Parathyroid adenoma (tissue), 2 donors: ENCODE results near the gene HLF.
"Not testable (repeated sequence)": the region's sequence is repeated elsewhere in the genome, so short reads cannot be mapped to it uniquely, and the experiment has no call there.

Experiments
- H2AFZ ChIP-seq: fragments of 300-600 bp; sonication (generic); one replicate; pipeline ENCODE4 v1.7.0; 2017; ENCODE audit warnings: antibody characterized with exemption, mild to moderate bottlenecking
- H3K27ac ChIP-seq: fragments of 300-600 bp; sonication (generic); one replicate; pipeline ENCODE4 v1.7.0; 2017
- H3K27me3 ChIP-seq: fragments of 300-600 bp; sonication (generic); one replicate; pipeline ENCODE4 v1.7.0; 2017; ENCODE audit warnings: low read length; ENCODE audit not compliant: control insufficient read depth, insufficient read depth
- H3K36me3 ChIP-seq: fragments of 300-600 bp; sonication (generic); one replicate; pipeline ENCODE4 v1.7.0; 2017; ENCODE audit warnings: low read length; ENCODE audit not compliant: control insufficient read depth, insufficient read depth
- H3K4me1 ChIP-seq: fragments of 300-600 bp; sonication (generic); one replicate; pipeline ENCODE4 v1.7.0; 2017; ENCODE audit warnings: control low read depth
- H3K4me2 ChIP-seq: fragments of 300-600 bp; sonication (generic); one replicate; pipeline ENCODE4 v1.7.0; 2017; ENCODE audit warnings: low read length
- H3K4me3 ChIP-seq: fragments of 300-600 bp; sonication (generic); one replicate; pipeline ENCODE4 v1.7.0; 2017; ENCODE audit warnings: low read depth, low read length
- H3K79me2 ChIP-seq: fragments of 300-600 bp; sonication (generic); one replicate; pipeline ENCODE4 v1.7.0; 2017; ENCODE audit warnings: control low read depth
- H3K9ac ChIP-seq: fragments of 300-600 bp; sonication (generic); one replicate; pipeline ENCODE4 v1.7.0; 2017; ENCODE audit warnings: mild to moderate bottlenecking
- H3K9me3 ChIP-seq: fragments of 300-600 bp; sonication (generic); one replicate; pipeline ENCODE4 v1.7.0; 2017; ENCODE audit warnings: low read length; ENCODE audit not compliant: control insufficient read depth
- TF ChIP-seq, protein P1 (sequence below): fragments of 300-600 bp; sonication (generic); IDR thresholded peaks from one replicate; pipeline ENCODE4 v1.7.0; 2017; ENCODE audit warnings: antibody characterized with exemption, mild to moderate bottlenecking
- donor health status: primary hyperparathyroidism.

The HLF gene

DNA sequence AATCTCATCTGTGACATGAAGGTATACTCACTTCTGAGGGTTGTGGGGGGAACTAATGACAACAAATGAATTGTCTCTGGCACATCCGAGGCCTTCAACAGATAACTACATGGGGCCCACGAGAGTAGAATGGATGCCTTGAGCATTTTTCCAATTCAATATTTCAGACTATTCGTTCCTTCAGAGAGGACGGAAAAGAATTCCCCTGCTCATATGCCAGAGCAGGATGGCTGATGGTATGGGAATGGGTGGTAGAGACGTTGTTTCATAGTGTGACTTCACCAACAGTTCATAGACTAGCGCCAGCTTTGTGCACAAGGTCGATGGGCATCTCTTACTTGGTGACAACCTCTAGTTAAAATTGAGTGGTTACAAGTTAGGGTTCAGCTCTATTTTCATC, 61.3 kb downstream of the HLF start:
- no peak overlapping the region for H3K9ac ChIP-seq
- no peaks in the 10 kb centered on the region for H3K36me3 ChIP-seq
- H3K4me3 ChIP-seq: no peak overlapping the region
- TF ChIP-seq, protein P1, sequence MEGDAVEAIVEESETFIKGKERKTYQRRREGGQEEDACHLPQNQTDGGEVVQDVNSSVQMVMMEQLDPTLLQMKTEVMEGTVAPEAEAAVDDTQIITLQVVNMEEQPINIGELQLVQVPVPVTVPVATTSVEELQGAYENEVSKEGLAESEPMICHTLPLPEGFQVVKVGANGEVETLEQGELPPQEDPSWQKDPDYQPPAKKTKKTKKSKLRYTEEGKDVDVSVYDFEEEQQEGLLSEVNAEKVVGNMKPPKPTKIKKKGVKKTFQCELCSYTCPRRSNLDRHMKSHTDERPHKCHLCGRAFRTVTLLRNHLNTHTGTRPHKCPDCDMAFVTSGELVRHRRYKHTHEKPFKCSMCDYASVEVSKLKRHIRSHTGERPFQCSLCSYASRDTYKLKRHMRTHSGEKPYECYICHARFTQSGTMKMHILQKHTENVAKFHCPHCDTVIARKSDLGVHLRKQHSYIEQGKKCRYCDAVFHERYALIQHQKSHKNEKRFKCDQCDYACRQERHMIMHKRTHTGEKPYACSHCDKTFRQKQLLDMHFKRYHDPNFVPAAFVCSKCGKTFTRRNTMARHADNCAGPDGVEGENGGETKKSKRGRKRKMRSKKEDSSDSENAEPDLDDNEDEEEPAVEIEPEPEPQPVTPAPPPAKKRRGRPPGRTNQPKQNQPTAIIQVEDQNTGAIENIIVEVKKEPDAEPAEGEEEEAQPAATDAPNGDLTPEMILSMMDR: no peak
- no peaks in the 10 kb centered on the region for H3K9me3 ChIP-seq
- no peak overlapping the region for H3K4me2 ChIP-seq
- H3K4me1 ChIP-seq: peaks cover 3% of the 10 kb centered on the region
- no peaks in the 10 kb centered on the region for H3K79me2 ChIP-seq
- no peaks in the 10 kb centered on the region for H3K27me3 ChIP-seq
- H3K27ac ChIP-seq: no peak overlapping the region
- H2AFZ ChIP-seq: no peak overlapping the region

DNA sequence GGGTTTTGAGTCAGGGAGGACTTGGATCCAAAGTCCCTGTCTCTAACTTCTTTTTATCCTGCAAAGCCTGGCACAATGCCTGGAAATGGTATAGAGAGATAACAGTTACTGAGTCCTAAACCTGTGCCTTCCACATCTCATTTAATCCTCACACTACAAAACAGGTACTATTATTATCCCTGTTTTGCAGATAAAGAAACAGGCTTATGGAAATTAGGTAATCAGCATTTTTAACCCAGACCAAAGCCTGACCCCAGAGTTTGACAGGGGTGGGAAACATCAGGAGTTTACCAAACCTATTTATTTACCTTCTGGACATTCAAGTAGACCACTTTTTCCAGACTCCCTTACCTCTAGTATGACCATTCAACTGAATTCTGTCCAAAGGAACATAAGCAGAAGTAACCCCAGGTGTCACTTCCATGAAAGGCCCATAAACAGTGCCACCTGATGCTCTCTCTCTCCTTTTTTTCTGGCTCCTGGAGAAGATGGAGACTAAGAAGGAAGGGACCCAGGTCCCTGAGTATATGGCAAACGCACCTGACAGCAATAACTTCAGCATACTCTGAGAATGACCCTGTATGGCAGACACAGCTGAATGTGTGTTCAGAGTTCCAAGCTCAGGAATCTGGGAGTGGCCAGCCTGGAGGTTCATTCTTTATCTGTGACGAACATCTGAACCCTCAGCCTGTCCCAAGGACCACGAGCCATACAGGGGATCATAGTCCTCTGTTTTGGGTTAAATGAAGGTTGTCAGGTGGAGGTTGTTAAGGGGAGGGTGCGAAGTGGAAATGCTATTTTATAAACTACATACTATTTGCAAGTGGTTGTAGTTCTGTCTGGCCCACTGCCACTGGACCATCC, 62.7 kb downstream of the HLF start:
- H3K4me1 ChIP-seq: peaks cover 3% of the 10 kb centered on the region
- no peaks in the 10 kb centered on the region for H3K9me3 ChIP-seq
- H3K4me2 ChIP-seq: no peak overlapping the region
- H3K27ac ChIP-seq: no peak overlapping the region
- H3K79me2 ChIP-seq: no peaks in the 10 kb centered on the region
- H3K27me3 ChIP-seq: no peaks in the 10 kb centered on the region
- H3K36me3 ChIP-seq: no peaks in the 10 kb centered on the region
- no peak overlapping the region for H3K4me3 ChIP-seq
- H3K9ac ChIP-seq: no peak overlapping the region
- TF ChIP-seq, protein P1: no peak
- no peak overlapping the region for H2AFZ ChIP-seq

DNA sequence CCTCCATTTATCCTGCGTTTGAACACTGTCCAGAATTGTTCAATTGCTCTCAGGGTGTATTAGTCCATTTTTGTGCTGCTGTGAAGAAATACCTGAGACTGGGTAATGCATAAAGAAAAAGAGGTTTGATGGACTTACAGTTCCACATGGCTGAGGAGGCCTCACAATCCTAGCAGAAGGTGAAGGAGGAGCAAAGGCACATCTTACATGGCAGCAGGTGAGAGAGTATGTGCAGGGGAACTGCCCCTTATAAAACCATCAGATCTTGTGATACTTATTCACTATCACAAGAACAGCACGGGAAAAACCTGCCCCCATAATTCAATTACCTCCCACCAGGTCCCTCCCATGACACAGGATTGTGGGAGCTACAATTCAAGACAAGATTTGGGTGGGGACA, 63.8 kb downstream of the HLF start:
- H3K36me3 ChIP-seq, H2AFZ ChIP-seq, H3K9ac ChIP-seq, H3K4me2 ChIP-seq, H3K27me3 ChIP-seq, H3K27ac ChIP-seq, H3K79me2 ChIP-seq, H3K4me1 ChIP-seq, H3K4me3 ChIP-seq, H3K9me3 ChIP-seq: not testable (repeated sequence)

DNA sequence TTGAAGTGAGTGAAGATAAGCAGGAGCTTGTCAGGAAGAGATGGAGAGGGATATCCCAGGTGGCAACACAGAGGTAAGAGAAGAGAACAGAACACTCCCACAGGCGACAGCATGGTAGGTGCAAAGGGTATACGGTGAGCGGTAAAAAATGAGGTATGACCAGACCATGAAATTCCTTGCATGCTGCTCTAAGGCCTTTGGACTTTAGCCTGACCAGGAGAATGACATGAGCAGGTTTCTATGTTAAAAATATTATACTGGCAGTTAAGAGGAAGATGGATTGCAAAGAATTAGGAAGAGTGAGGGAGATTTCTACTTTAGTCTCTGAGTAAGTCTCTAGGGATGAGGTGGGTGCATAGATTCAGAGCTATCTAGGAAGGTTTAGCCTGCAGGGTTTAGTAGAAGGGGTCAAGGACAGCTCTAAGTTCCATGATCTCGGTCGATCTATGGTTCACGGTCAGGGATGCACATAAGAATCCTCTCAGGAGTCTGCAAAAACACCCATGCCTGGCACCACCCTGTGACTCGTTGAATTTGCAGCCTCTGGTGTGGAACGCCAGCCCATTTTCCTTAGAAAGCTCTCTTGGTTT, 65.7 kb downstream of the HLF start:
- Histone ChIP-seq H3K27me3 (no peaks in the 10 kb centered on the region), H3K9me3 (no peaks in the 10 kb centered on the region), H3K36me3 (no peaks in the 10 kb centered on the region), H3K79me2 (no peaks in the 10 kb centered on the region), H2AFZ (no peak overlapping the region), H3K9ac (no peak overlapping the region), H3K4me3 (no peak overlapping the region), H3K4me1 (peaks cover 7% of the 10 kb centered on the region), H3K27ac (no peak overlapping the region), H3K4me2 (no peak overlapping the region)
- TF ChIP-seq, protein P1: no peak

DNA sequence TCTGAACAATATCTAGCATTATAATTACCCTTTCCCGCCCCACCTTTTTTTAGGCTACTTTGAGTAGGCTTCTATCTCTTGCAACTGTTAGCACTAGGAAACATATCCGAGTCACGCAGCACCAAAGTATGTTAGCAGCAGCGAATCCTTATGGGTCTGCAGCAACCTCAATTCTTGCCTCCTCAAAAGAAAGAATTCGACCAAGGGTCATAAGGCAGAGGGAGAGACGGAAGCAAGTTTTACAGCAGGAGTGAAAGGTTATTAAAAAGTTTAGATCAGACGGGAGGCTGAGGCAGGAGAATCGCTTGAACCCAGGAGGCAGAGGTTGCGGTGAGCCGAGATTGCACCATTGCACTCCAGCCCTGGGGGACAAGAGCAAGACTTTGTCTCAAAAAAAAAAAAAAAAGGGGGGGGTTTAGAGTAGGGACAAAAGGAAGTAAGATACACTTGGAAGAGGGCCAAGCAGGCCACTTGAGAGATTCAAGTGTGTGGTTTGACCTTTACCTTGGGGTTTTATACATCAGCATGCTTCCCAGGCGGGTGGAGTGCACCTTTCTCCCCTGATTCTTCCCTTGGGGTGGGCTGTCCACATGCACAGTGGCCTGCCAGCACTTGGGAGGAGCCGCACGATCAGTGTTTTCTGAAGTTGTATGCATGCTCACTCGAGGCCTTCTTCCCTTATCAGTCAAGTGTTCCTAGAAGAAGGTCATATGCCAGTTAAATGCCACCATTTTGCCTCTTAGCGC, 67.7 kb downstream of the HLF start:
- Histone ChIP-seq H3K4me3 (no peak overlapping the region), H3K9ac (no peak overlapping the region), H3K4me2 (no peak overlapping the region), H3K27me3 (no peaks in the 10 kb centered on the region), H2AFZ (no peak overlapping the region), H3K36me3 (no peaks in the 10 kb centered on the region), H3K9me3 (no peaks in the 10 kb centered on the region), H3K4me1 (peaks cover 4% of the 10 kb centered on the region), H3K79me2 (no peaks in the 10 kb centered on the region), H3K27ac (no peak overlapping the region)
- TF ChIP-seq, protein P1: no peak
